Stimulated activated naive CD4-positive, alpha-beta T cell (primary cell): Measurements from ENCODE around the gene DDOST.

Experiments
- DNase-seq, 6 experiments: peaks; one replicate each; lab custom pipeline; 2025; lab: John Stamatoyannopoulos, UW

Gene DDOST

GRCh38 chr1:20660363-20660762 lies 806 bp downstream of the DDOST start:
- DNase-seq = no peak

GRCh38 chr1:20658166-20658915 lies 2.8 kb downstream of the DDOST start:
- DNase-seq = no peak

GRCh38 chr1:20657024-20657423 lies 4.1 kb downstream of the DDOST start:
- no peak for DNase-seq

- no peak for DNase-seq
Observed at GRCh38 chr1:20654104-20654690, 7.0 kb downstream of the DDOST start.

DNA sequence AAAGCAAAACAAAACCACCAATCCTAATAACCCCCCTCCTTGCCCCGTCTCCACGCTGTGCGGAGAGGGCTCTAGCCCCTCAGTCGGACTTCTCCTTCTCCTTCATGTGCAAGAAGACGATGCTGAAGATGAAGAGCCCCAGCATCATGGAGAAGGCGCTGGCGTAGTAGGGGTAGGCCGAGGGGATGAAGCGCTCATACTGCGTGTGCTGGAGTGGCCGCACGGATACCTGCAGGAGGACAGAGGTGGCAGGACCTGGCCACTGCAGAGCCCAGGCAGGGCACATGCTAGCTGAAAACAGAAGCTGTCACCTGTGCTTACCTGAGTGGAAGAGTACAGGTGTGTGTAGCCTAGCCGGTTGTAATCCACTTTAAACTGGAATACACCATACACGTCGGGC lies 8.9 kb downstream of the DDOST start:
- no peak for DNase-seq

DNA sequence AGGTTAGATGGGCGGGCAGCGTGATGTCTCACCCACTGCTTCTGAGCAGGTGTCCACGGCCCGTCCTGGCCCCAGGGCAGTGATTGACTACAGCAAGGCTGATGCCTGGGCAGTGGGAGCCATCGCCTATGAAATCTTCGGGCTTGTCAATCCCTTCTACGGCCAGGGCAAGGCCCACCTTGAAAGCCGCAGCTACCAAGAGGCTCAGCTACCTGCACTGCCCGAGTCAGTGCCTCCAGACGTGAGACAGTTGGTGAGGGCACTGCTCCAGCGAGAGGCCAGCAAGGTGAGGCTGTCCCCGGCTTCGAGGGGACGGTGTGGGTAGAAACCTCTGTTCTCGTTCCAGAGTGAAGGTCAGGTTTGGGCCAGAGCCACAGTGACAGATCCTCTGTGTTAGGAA lies 12.2 kb downstream of the DDOST start:
- no peak for DNase-seq

- DNase-seq = no peak
Observed at GRCh38 chr1:20648438-20648837, 12.7 kb downstream of the DDOST start.

- DNase-seq = no peak
Observed at GRCh38 chr1:20645414-20645813, 15.8 kb downstream of the DDOST start.

GRCh38 chr1:20644416-20644815 lies 16.8 kb downstream of the DDOST start:
- peak in 1 of 6 experiments; percentile 100 for DNase-seq

DNA sequence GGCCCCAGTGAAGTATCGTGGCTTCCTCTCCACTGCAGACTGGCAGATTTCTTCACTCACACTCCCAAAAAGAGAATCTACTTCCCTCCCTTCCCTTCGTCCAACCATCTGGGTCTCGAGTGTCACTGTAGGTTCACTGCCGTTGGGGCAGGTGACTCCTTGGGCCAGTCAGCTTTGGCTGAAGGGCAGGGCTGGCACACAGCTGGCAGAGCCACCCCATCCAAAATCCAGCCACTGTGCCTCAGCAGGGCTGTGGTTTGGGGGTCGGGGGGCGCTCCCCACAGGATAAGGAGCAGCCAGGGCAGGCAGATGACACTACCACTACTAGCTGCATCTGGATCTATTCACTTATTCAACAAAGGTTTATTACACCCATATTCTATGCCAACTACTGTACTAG lies 18.1 kb downstream of the DDOST start:
- DNase-seq = no peak

GRCh38 chr1:20641975-20642374 lies 19.2 kb downstream of the DDOST start:
- no peak for DNase-seq

- peak; percentile 21 to 71 (median 33) for DNase-seq
Observed at GRCh38 chr1:20640183-20640597, 21.0 kb downstream of the DDOST start.

GRCh38 chr1:20636785-20637347 lies 24.3 kb downstream of the DDOST start:
- no peak for DNase-seq

- DNase-seq = peak; percentile 6 to 63 (median 20)
Observed at GRCh38 chr1:20634594-20635084, 26.5 kb downstream of the DDOST start.

DNA sequence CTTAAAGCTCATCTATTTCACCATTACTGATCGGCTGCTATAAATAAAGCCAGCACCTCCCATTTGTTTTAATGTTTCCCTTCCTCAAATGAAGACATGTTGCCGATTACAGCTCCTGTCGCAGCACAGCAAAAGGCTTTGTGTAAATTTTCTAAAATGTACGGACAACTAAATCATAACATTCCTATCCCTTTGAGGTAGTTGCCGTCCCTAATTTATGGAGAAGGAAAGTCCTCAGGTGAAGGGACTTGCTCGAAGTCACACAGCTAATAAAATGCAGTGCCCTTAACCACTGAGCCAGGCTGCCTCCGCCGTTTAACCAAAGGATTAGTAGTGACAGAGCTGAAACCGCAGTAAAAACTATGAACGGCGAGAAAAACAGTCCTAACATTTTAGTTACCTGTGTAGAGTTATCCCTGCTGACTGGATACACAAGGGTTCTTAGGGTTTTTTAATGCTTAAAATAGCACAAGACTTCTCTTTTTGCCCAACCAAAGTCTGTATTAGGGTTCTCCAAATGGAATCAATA lies 27.0 kb downstream of the DDOST start:
- DNase-seq = peak in 1 of 6 experiments; percentile 61

- DNase-seq = peak; percentile 78 to 95 (median 84)
Observed at GRCh38 chr1:20633190-20634064, 27.7 kb downstream of the DDOST start, which contains the start of gene PINK1. PINK1 (plus strand) TSS chr1:20633458; CDS start chr1:20633549, 91 bp downstream.

GRCh38 chr1:20632386-20632785 lies 28.8 kb downstream of the DDOST start:
- DNase-seq = no peak

DNA sequence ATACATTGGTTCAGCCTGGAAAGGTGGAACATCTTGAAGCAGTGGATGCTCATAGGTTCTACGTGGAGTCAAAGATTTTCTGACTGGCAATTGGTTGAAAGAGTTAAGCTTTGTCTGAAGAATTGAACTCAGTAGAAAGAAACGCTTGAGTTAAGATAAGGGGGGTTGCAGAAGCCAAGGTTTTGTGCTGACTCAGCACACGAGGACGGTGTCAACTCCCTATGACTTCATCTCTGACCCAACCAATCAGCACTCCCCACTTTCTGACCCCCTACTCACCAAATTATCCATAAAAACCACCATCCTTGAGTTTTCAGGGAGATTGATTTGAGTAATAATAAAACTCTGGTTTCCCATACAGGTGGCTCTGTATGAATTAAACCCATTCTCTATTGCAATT lies 30.4 kb downstream of the DDOST start:
- no peak for DNase-seq

- DNase-seq = no peak
Observed at GRCh38 chr1:20626524-20626923, 34.6 kb downstream of the DDOST start.

DNA sequence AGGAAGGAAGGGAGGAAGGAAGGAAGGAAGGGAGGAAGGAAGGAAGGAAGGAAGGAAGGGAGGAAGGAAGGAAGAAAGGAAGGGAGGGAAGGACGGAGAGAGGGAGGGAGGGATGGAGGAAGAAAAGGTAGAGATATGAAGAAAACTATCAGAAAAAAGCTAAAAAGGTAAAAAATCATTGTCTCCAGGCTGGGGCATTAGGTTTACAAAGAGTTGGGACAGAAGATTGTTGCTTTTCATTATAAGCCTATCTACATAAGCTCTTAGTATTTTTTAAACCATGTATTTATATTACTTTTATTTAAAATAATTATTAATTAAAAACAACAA lies 35.1 kb downstream of the DDOST start:
- no peak for DNase-seq

DNA sequence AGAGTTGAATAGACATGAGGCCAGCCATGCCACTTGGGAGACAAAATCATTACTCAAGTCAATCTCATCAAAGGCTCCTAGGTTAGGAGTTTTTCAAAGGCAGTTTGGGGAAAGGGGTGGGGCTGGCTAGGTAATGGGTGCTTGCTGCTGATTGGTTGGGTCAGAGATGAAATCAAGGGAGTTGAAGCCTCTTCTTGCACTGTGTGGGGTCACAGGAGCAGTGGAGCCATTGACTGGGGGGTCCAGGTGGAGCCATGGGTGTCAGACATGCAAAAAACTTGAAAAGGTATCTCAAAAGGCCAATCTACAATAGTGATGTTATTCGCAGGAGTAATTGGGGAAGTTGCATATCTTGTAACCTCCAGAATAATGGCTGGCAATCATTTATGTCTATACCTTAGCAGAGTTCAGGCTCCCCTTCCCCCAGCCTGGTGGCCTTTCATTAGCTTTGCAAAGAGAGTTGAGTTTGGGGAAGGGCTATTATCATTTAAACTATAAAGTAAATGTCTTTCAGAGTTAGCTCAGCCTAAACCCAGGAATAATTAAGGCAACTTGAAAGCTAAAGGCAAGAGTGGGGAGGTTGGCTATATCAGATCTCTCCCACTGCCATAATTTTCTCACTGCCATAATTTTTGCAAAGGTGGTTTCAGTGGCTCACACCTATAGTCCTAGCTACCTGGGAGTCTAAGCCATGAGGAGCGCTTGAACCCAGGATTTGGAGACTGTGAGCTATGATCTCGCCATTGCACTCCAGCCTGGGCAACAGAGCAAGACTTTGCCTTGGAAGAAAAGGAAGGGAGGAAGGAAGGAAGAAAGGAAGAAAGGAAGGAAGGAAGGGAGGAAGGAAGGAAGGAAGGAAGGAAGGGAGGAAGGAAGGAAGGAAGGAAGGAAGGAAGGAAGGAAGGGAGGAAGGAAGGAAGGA lies 35.7 kb downstream of the DDOST start:
- no peak for DNase-seq
